Measurements from ENCODE around the gene PLBD2.

DNA sequence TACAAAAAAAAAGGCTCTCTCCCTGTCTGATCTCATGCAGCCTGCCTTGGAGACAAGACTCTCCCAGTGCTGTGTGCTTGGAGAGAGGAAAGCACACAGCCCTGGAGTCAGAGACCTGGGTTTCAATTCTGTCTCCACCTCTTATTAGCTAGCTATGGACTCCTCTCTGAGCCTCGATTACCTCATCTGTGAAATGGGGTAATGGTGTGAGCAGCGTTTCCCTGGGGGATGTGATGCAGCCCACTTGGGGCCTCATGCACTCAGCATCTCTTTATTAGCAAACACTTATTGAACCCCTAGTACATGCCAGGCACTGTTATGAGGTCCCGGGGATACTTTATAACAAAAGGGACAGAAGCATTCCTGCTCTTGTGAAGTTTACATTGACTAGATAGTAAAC lies 32.8 kb downstream of the PLBD2 start:
- TF ChIP-seq, protein P1, sequence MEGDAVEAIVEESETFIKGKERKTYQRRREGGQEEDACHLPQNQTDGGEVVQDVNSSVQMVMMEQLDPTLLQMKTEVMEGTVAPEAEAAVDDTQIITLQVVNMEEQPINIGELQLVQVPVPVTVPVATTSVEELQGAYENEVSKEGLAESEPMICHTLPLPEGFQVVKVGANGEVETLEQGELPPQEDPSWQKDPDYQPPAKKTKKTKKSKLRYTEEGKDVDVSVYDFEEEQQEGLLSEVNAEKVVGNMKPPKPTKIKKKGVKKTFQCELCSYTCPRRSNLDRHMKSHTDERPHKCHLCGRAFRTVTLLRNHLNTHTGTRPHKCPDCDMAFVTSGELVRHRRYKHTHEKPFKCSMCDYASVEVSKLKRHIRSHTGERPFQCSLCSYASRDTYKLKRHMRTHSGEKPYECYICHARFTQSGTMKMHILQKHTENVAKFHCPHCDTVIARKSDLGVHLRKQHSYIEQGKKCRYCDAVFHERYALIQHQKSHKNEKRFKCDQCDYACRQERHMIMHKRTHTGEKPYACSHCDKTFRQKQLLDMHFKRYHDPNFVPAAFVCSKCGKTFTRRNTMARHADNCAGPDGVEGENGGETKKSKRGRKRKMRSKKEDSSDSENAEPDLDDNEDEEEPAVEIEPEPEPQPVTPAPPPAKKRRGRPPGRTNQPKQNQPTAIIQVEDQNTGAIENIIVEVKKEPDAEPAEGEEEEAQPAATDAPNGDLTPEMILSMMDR (IDR thresholded peaks at IDR 0.05): no peak
- no peak for TF ChIP-seq POLR2A (IDR thresholded peaks at IDR 0.05)
